ENCODE data around the gene NEUROD1. TPM values are rescaled to one million over a fixed set of nuclear protein-coding genes. Genes with fewer than 3 reads are reported as not detected.

The NEUROD1 gene
- total RNA-seq, 1 donor from 2014 or later, result not detected

GRCh38 chr2:181626671-181627070 lies 53.6 kb downstream of the NEUROD1 start:
- Histone ChIP-seq H3K9me3 (no peaks in the 10 kb centered on the region), H3K27me3 (peaks cover 4% of the 10 kb centered on the region), H3K4me3 (no peak overlapping the region), H3K4me1 (no peaks in the 10 kb centered on the region), H3K36me3 (no peaks in the 10 kb centered on the region), H3K27ac (no peak overlapping the region)
- no peak for ATAC-seq
- DNase-seq, result no peak
- TF ChIP-seq CTCF (IDR thresholded peaks at IDR 0.05), result no peak
- intact Hi-C loops (cut with DNase I), result no loop called here

Other genes starting within 250 kb of the NEUROD1 start
- 18.4 TPM for gene ITGA4, start 223.1 kb downstream of the NEUROD1 start, total RNA-seq
- 0.29 TPM for gene CERKL, start 23.4 kb downstream of the NEUROD1 start, total RNA-seq
- gene ITPRID2, start 211.2 kb upstream of the NEUROD1 start, total RNA-seq, result 242 TPM

Measured in upper lobe of right lung (tissue), 1 donor.